LNCAP (cell line): ENCODE data around the gene TREH.

Experiments used
- CTCF ChIP-seq: fragments of 450-650 bp; IDR thresholded peaks from 2 replicates; pipeline ENCODE4 v1.5.1; 2017; ENCODE audit warnings: mild to moderate bottlenecking

The TREH gene

GRCh38 chr11:118679483-118679882 lies at the start of gene TREH:
TSS of gene TREH (minus strand) at chr11:118679650. CDS start at chr11:118679627, 23 bp downstream.
- no peak for TF ChIP-seq CTCF

- TF ChIP-seq CTCF: no peak
Measured at GRCh38 chr11:118715837-118716260, 36.4 kb upstream of the TREH start.

- no peak for TF ChIP-seq CTCF
Measured at GRCh38 chr11:118715245-118715831, 35.9 kb upstream of the TREH start.

- no peak for TF ChIP-seq CTCF
Measured at GRCh38 chr11:118714816-118715215, 35.4 kb upstream of the TREH start.

- TF ChIP-seq CTCF: no peak
Measured at GRCh38 chr11:118708296-118708695, 28.8 kb upstream of the TREH start.

- TF ChIP-seq CTCF: no peak
Measured at GRCh38 chr11:118706546-118706825, 27.0 kb upstream of the TREH start.

- TF ChIP-seq CTCF: no peak
Measured at GRCh38 chr11:118705791-118706545, 26.5 kb upstream of the TREH start.
